ENCODE results near the gene ZNF791. TPM values are rescaled to one million over a fixed set of nuclear protein-coding genes. Genes with fewer than 3 reads are reported as not detected.
"Not testable (repeated sequence)": the region's sequence is repeated elsewhere in the genome, so short reads cannot be mapped to it uniquely, and the experiment has no call there.

The ZNF791 gene
- polyA plus RNA-seq, 1 donor (not counting 4 experiments of a cell fraction or from before 2014, with no cell fraction given): 11.5 TPM

DNA sequence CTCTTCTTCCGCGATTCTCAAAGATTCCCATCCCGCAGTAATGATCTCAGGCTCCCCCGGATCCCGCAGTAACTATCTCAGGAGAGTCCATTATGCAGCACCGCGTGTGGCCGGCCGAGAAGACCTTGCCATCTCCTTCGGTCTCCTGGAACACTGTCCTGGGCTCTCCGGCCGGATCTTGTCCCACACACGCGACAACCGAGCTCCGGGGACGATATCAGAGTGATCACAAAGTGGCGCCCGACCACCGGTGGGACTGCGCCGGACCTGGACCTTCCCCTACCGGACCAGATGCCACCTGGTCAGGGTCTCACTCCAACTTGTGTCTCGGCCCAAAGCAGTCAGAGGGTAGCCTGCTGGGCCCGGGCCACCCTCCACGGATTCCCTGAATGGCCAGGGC lies 31.8 kb downstream of the ZNF791 start:
- H3K4me3 ChIP-seq (ENCODE audit: control insufficient read depth in 2 of 3, extremely low read depth in 1 of 3, insufficient read depth in 2 of 3, low read depth in 1 of 3, low read length in 3 of 3): no peak overlapping the region
- FAIRE-seq (no peak), DNase-seq (ENCODE audit: low read depth, low spot score) (no peak)
- no peaks in the 10 kb centered on the region for H4K20me1 ChIP-seq (ENCODE audit: control insufficient read depth, extremely low read depth, insufficient read depth, low read length)
- no peak overlapping the region for H3K4me2 ChIP-seq (ENCODE audit: control insufficient read depth, extremely low read depth, insufficient read depth, low read depth, low read length)
- H3K9ac ChIP-seq (ENCODE audit: control insufficient read depth, extremely low read depth, insufficient read depth, low read length): no peak overlapping the region
- H3K9me1 ChIP-seq (ENCODE audit: control insufficient read depth, extremely low read depth, insufficient read depth, low read length): no peaks in the 10 kb centered on the region
- no peak overlapping the region for H2AFZ ChIP-seq (ENCODE audit: control insufficient read depth, low read length)
- peaks cover 4% of the 10 kb centered on the region for H3K4me1 ChIP-seq (ENCODE audit: control insufficient read depth, extremely low read depth, insufficient read depth, low read length)
- H3K36me3 ChIP-seq (ENCODE audit: control insufficient read depth in 2 of 2, extremely low read depth in 1 of 2, insufficient read depth in 2 of 2, low read length in 2 of 2): peaks cover 0 to 4% of the 10 kb centered on the region in 2 experiments
- TF ChIP-seq, protein P1, sequence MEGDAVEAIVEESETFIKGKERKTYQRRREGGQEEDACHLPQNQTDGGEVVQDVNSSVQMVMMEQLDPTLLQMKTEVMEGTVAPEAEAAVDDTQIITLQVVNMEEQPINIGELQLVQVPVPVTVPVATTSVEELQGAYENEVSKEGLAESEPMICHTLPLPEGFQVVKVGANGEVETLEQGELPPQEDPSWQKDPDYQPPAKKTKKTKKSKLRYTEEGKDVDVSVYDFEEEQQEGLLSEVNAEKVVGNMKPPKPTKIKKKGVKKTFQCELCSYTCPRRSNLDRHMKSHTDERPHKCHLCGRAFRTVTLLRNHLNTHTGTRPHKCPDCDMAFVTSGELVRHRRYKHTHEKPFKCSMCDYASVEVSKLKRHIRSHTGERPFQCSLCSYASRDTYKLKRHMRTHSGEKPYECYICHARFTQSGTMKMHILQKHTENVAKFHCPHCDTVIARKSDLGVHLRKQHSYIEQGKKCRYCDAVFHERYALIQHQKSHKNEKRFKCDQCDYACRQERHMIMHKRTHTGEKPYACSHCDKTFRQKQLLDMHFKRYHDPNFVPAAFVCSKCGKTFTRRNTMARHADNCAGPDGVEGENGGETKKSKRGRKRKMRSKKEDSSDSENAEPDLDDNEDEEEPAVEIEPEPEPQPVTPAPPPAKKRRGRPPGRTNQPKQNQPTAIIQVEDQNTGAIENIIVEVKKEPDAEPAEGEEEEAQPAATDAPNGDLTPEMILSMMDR (optimal IDR thresholded peaks at IDR 0.05 in 1 of 3, IDR thresholded peaks at IDR 0.05 in 1 of 3, conservative IDR thresholded peaks at IDR 0.05 in 1 of 3; ENCODE audit: extremely low read depth in 1 of 3, insufficient read depth in 2 of 3, low read length in 3 of 3): no peak
- no peak for TF ChIP-seq EZH2 (IDR thresholded peaks at IDR 0.05; ENCODE audit: low read length)
- no peaks in the 10 kb centered on the region for H3K9me3 ChIP-seq (ENCODE audit: control insufficient read depth, low read depth, low read length)
- no peaks in the 10 kb centered on the region for H3K79me2 ChIP-seq (ENCODE audit: control insufficient read depth, insufficient read depth, low read length)
- H3K27ac ChIP-seq (ENCODE audit: control insufficient read depth, insufficient read depth, low read length): no peak overlapping the region
- dilution Hi-C loops (cut with MboI; ENCODE audit: extremely low pct_ligation_motif_present, low sequenced_read_pairs): no loop called here
- no peaks in the 10 kb centered on the region for H3K27me3 ChIP-seq (ENCODE audit: control insufficient read depth, extremely low read depth, insufficient read depth, low read length)

DNA sequence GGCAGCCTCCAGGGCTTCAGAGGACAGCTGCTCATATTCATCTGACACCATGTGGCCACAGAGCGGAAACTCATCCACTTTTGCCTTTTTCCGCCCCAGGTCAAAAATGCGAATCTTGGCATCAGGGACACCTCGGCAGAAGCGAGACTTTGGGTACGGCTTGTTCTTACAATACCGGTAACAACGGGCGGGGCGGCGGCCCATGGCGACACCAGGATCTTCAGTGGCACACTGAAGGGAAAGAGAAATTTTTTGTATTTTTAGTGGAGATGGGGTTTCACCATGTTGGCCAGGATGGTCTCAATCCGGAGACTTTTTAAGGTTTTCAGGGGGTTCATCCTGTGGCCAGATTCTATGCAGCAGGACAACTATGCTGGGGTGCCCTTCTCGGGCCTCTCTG lies 33.0 kb downstream of the ZNF791 start:
- FAIRE-seq; H3K4me3 ChIP-seq (ENCODE audit: control insufficient read depth in 2 of 3, extremely low read depth in 1 of 3, insufficient read depth in 2 of 3, low read depth in 1 of 3, low read length in 3 of 3); H4K20me1 ChIP-seq (ENCODE audit: control insufficient read depth, extremely low read depth, insufficient read depth, low read length); H2AFZ ChIP-seq (ENCODE audit: control insufficient read depth, low read length); H3K4me1 ChIP-seq (ENCODE audit: control insufficient read depth, extremely low read depth, insufficient read depth, low read length); H3K27me3 ChIP-seq (ENCODE audit: control insufficient read depth, extremely low read depth, insufficient read depth, low read length); H3K79me2 ChIP-seq (ENCODE audit: control insufficient read depth, insufficient read depth, low read length); H3K9me3 ChIP-seq (ENCODE audit: control insufficient read depth, low read depth, low read length); dilution Hi-C loops (cut with MboI; ENCODE audit: extremely low pct_ligation_motif_present, low sequenced_read_pairs); H3K9ac ChIP-seq (ENCODE audit: control insufficient read depth, extremely low read depth, insufficient read depth, low read length); DNase-seq (ENCODE audit: low read depth, low spot score); H3K27ac ChIP-seq (ENCODE audit: control insufficient read depth, insufficient read depth, low read length); H3K36me3 ChIP-seq (ENCODE audit: control insufficient read depth in 2 of 2, extremely low read depth in 1 of 2, insufficient read depth in 2 of 2, low read length in 2 of 2); H3K4me2 ChIP-seq (ENCODE audit: control insufficient read depth, extremely low read depth, insufficient read depth, low read depth, low read length); H3K9me1 ChIP-seq (ENCODE audit: control insufficient read depth, extremely low read depth, insufficient read depth, low read length): not testable (repeated sequence)

DNA sequence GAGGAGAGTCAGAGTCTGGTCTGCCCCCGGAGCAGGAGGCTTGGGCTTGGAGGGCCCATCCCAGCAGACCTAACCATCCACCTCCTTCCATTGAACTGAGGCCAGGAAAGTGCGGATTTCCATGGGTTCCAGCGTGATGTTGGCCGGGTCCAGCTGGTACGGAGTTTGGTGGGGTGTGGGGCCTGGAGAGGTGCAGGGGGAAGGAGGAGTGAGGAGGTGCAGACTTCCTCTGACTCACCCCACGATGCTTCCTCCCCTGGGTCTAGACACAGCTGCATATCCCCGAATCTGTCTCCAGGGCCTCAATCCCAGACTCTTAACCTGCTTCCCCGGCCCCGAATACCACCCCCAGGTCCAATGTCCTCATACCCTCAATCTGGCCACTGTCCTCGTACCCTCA lies 35.8 kb downstream of the ZNF791 start:
- dilution Hi-C loops (cut with MboI; ENCODE audit: extremely low pct_ligation_motif_present, low sequenced_read_pairs): no loop called here

More for the DNA sequence above, 35.8 kb downstream of the ZNF791 start:
- no peak overlapping the region for H2AFZ ChIP-seq (ENCODE audit: control insufficient read depth, low read length)
- FAIRE-seq: no peak
- H4K20me1 ChIP-seq (ENCODE audit: control insufficient read depth, extremely low read depth, insufficient read depth, low read length): no peaks in the 10 kb centered on the region
- no peaks in the 10 kb centered on the region for H3K27me3 ChIP-seq (ENCODE audit: control insufficient read depth, extremely low read depth, insufficient read depth, low read length)
- TF ChIP-seq, protein P1 (optimal IDR thresholded peaks at IDR 0.05 in 1 of 3, IDR thresholded peaks at IDR 0.05 in 1 of 3, conservative IDR thresholded peaks at IDR 0.05 in 1 of 3; ENCODE audit: extremely low read depth in 1 of 3, insufficient read depth in 2 of 3, low read length in 3 of 3): no peak
- TF ChIP-seq EZH2 (IDR thresholded peaks at IDR 0.05; ENCODE audit: low read length): no peak
- H3K9me1 ChIP-seq (ENCODE audit: control insufficient read depth, extremely low read depth, insufficient read depth, low read length): no peaks in the 10 kb centered on the region
- no peak for DNase-seq (ENCODE audit: low read depth, low spot score)
- no peaks in the 10 kb centered on the region for H3K79me2 ChIP-seq (ENCODE audit: control insufficient read depth, insufficient read depth, low read length)
- H3K9me3 ChIP-seq (ENCODE audit: control insufficient read depth, low read depth, low read length): no peaks in the 10 kb centered on the region
- H3K4me1 ChIP-seq (ENCODE audit: control insufficient read depth, extremely low read depth, insufficient read depth, low read length): no peaks in the 10 kb centered on the region
- H3K4me3 ChIP-seq (ENCODE audit: control insufficient read depth in 2 of 3, extremely low read depth in 1 of 3, insufficient read depth in 2 of 3, low read depth in 1 of 3, low read length in 3 of 3): no peak overlapping the region
- H3K4me2 ChIP-seq (ENCODE audit: control insufficient read depth, extremely low read depth, insufficient read depth, low read depth, low read length): no peak overlapping the region
- H3K27ac ChIP-seq (ENCODE audit: control insufficient read depth, insufficient read depth, low read length): no peak overlapping the region
- peaks cover 0 to 4% of the 10 kb centered on the region in 2 experiments for H3K36me3 ChIP-seq (ENCODE audit: control insufficient read depth in 2 of 2, extremely low read depth in 1 of 2, insufficient read depth in 2 of 2, low read length in 2 of 2)
- no peak overlapping the region for H3K9ac ChIP-seq (ENCODE audit: control insufficient read depth, extremely low read depth, insufficient read depth, low read length)
